GM18951 (cell line): Measurements from ENCODE around the gene RABEP2.
"Not testable (repeated sequence)": the region's sequence is repeated elsewhere in the genome, so short reads cannot be mapped to it uniquely, and the experiment has no call there.

Experiments
- POLR2A ChIP-seq: IDR thresholded peaks from 4 replicates; pipeline ENCODE4 v1.6.1; 2011; ENCODE audit warnings: mild to moderate bottlenecking; ENCODE audit not compliant: insufficient read length, insufficient read depth; ENCODE audit errors: extremely low read depth
- in situ Hi-C: fragments of 300-500 bp; cut with MboI; formaldehyde crosslinking; loops from one replicate; pipeline ENCODE4 v1.12.0; 2022; ENCODE audit warnings: low sequenced_read_pairs, mixed read lengths, inconsistent platforms; ENCODE audit not compliant: unreplicated experiment

Gene RABEP2

GRCh38 chr16:28924762-28925385 is at the start of gene RABEP2:
Gene RABEP2, minus strand, starts transcription at chr16:28925238. Its CDS starts 75 bp downstream, at chr16:28925163.
- peak; percentile 52 for TF ChIP-seq POLR2A
- in situ Hi-C loops: no loop called here

- TF ChIP-seq POLR2A: peak; percentile 79
- in situ Hi-C loops: no loop called here
These were observed 49.6 kb upstream of the RABEP2 start, which contains the start of gene SPNS1 for GRCh38 chr16:28974437-28975157. Gene SPNS1, plus strand, starts transcription at chr16:28974778. Its CDS starts 374 bp downstream, at chr16:28975152.

DNA sequence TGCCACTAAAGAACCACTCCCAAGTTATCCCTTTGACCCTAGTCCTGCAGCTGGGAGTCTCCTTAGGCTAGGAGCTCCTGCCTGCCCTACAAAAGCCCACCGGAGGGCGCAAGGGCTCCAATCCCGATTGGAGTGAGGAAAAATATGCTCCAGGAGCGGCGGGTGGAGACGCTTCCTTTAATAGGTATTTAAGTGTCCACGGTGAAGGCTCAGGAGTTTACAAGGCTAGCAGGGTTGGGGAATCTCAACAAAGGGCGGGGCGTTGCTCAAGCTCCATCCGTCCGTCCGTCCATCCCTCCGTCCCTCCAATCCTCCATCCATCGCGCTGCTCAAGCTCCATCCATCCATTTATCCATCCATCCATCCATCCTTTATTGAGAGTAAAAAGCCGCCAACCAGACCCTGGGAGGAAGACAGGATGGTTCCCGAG is 49.0 kb upstream of the RABEP2 start:
- in situ Hi-C loops: no loop called here
- TF ChIP-seq POLR2A: no peak

- in situ Hi-C loops: not testable (repeated sequence)
These were observed 44.7 kb upstream of the RABEP2 start for GRCh38 chr16:28969696-28970095.

GRCh38 chr16:28967156-28967555 is 42.1 kb upstream of the RABEP2 start:
- no peak for TF ChIP-seq POLR2A
- in situ Hi-C loops: no loop called here

DNA sequence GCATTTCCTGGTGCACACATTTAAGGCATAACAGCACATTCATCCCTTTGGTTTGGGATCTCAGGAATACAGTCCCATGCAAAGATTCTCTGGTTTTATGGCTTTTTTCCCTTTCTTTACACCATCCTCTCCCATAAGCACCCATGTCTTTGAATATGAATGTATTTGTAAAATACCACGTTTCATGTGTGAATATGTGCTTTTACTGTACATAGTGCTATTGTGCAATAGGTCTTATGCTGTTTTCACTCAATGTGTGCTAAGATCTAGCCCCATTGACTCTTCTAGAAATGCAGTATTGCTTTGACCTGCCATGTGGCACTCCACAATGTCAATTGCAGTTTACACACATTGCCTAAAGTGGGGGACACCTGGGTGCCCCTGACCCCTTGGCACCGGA is 39.5 kb upstream of the RABEP2 start:
- TF ChIP-seq POLR2A: no peak
- in situ Hi-C loops: no loop called here

GRCh38 chr16:28964072-28964471 is 39.0 kb upstream of the RABEP2 start:
- in situ Hi-C loops: no loop called here
- no peak for TF ChIP-seq POLR2A

- in situ Hi-C loops: no loop called here
- TF ChIP-seq POLR2A: no peak
These were observed 33.8 kb upstream of the RABEP2 start for GRCh38 chr16:28958836-28959235.

DNA sequence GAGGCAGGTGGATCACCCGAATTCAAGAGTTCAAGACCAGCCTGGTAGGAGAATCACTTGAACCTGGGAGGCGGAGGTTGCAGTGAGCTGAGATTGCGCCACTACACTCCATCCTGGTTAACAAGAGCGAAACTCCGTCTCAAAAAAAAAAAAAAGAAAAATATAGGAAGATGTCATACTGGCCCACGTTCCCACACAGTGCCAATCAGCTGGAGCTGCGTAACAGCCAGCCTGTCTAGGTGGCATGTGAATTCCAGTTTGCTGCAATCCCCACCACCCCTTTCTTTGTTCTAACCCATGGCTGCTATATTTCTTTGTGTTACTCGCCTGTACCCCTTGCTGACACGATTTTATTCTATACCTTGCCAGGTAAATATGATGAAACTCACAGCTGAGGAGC is 33.2 kb upstream of the RABEP2 start:
- no peak for TF ChIP-seq POLR2A
- in situ Hi-C loops: no loop called here

DNA sequence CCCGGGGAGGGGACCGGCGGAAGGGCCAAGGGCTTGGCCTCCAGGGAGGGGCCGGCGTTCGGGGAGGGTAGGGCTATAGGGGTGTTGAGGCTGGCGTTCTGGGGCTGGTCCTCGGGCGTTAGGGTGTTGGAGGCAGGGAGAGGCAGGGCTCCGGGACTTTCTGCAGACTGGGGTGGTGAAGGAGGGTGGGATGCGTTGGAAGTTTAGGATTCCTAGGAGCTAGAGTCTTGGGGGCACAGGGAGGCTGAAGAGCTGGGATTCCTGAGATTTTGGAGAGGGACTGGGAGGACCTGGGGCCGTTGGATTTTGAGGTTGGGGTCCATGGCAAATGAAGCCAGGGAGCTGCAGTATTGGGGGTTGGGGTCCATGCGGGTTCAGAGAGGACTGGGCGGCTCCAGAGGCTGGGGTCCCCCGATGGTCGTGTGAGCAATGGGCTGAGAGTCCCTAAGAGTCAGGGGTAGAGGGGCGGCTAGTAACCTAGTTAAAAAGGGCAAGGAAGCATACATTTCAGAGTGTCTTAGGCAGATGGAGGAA is 26.4 kb upstream of the RABEP2 start:
- no peak for TF ChIP-seq POLR2A
- in situ Hi-C loops: no loop called here

DNA sequence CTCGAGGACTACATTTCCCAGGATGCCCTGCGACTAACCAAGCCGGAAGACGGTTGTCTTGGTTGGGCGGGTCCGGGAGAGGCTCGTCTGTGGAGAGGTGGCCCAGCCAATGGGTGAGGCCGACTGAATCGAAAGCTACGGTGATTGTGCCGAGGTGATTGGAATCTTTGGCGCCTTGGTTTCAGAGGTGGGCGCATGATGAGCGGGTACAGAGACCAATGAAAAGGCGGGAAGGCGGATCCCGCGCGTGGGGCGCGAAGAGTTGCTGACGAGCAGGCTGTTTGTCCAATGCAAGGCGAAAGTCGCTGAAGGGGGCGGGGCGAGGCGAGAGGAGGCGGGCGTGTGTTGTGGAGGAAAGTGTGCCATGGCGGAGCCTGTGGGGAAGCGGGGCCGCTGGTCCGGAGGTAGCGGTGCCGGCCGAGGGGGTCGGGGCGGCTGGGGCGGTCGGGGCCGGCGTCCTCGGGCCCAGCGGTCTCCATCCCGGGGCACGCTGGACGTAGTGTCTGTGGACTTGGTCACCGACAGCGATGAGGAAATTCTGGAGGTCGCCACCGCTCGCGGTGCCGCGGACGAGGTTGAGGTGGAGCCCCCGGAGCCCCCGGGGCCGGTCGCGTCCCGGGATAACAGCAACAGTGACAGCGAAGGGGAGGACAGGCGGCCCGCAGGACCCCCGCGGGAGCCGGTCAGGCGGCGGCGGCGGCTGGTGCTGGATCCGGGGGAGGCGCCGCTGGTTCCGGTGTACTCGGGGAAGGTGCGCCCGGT is 25.8 kb upstream of the RABEP2 start, which contains the start of gene NFATC2IP:
Gene NFATC2IP (plus strand): TSS at position 290 of the 762 bp plus-strand sequence. CDS start 75 bp downstream, at position 365.
- in situ Hi-C loops: no loop called here
- peak; percentile 88 for TF ChIP-seq POLR2A

GRCh38 chr16:28946681-28947080 is 21.6 kb upstream of the RABEP2 start:
- in situ Hi-C loops: no loop called here
- TF ChIP-seq POLR2A: no peak

- TF ChIP-seq POLR2A: no peak
- in situ Hi-C loops: no loop called here
These were observed 18.2 kb upstream of the RABEP2 start for GRCh38 chr16:28943281-28943680.

DNA sequence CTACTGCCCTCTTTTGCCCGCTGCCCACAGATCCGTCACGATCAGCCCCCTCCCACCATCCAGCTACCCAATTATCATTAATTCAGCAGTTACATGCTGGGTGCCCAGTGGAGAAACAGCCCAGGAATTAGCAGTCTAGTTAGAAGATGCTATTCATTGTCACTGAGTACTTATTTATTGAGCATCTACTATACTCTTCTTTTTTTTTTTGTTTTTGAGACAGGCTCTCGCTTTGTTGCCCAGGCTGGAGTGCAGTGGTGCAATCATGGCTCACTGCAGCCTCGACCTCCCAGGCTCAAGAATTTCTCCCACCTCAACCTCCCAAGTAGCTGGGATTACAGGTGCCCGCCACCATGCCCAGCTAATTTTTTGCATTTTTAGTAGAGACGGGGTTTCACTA is 14.8 kb upstream of the RABEP2 start:
- in situ Hi-C loops: not testable (repeated sequence)

GRCh38 chr16:28938721-28939120 is 13.7 kb upstream of the RABEP2 start:
- no peak for TF ChIP-seq POLR2A
- in situ Hi-C loops: no loop called here
